Inflammatory macrophage treated with lipopolysaccharide for 4 hours (primary cell): Measurements from ENCODE around the gene RPRD1B.
A peak's percentile ranks its signal among the peaks of the same experiment; 100 is the strongest.
"Not testable (repeated sequence)": the region's sequence is repeated elsewhere in the genome, so short reads cannot be mapped to it uniquely, and the experiment has no call there.

Source experiments
- DNase-seq: peaks from one replicate; pipeline ENCODE4 v3.0.0-alpha.2; 2020

RPRD1B gene

GRCh38 chr20:38001173-38001875, 32.2 kb upstream of the RPRD1B start:
- no peak for DNase-seq

DNA sequence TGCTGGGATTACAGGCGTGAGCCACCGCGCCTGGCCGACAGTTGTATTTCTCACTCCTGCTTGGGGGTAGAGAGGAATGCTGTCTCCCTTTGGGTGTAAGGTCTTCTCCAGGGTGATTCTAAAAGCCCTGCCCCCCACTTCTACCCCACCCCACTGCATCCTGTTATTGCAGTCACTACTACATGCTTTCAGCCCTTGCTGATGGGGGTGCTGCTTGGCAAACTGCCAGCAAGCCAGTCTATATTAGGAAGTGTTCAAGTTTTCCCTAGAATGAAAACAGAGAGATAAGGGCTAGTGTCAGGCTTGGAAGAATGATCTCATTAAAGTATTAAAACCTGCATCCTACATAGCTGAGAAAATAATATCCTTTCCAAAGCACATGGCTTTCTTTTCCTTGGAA, 31.6 kb upstream of the RPRD1B start:
- no peak for DNase-seq

DNA sequence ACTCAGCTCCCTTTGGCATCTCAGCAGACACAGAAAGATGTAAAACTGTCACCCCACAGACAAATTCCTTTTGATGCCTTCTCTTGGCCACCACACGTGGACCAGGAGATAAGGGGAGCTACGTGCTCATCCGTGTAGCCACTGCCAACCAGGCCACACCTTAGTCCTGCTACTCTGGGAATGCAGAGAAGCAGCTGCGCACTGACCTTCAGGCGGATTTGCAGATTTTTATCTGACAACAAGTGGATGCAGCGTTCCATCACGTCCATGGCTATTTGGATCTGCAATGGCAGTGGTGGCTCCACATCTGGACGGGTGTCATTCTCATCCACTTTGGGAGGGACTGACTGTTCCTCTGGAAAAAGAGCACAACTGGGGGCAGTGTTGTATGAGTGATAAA, 31.1 kb upstream of the RPRD1B start:
- no peak for DNase-seq

GRCh38 chr20:38004416-38004815, 29.1 kb upstream of the RPRD1B start:
- no peak for DNase-seq

DNA sequence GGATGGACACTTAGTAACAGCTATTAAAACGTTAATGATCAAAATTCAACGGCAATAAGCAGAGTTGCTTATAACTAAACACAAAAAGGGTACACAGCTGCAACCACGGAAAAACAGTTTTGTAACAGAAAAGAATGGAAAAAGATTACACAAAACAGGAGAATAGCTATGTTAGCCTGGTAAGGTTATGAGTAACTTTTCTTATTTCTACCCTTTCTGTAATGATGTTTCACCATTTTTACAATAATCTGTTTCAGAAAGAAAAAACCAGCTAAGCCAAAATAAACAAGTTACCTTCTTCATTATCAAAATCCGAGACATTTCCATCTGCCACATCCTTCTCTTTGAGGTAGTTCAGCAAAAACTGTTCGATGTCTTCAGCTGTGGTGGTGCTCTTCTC, 27.6 kb upstream of the RPRD1B start:
- DNase-seq: no peak

- DNase-seq: no peak
These were observed 26.0 kb upstream of the RPRD1B start for GRCh38 chr20:38007526-38007925.

DNA sequence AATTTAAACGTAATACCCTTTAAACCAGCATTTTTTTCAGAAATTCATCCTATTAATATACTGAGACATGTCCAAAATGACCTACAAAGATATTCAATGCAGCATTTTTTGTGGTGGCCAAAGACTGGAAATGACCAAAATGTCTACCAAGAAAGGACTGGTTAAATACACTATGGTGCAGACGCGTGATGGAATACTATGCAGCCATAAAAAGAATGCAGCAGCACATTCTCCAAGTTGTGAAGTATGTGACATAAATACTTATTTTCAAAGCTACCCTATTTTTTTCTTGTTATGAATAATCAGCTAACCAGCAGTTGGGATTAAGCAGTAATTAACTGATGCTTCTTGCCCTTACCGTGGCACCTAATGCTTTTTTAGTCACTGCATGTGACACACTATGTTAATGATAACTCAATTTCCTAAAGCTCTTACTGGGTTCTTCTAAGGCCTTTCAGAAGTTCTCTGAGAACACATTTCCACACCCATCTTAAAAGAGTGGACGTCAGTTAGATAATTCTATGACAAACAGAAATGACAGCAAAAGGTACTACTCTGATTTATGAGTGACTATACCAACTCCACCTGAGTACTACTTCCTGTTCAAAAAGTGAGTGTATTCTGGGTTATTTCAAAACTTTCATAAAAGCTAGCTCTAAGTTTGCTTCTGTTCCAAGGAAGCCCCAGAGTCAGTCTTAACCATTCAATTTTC, 25.2 kb upstream of the RPRD1B start:
- no peak for DNase-seq

- not testable (repeated sequence) for DNase-seq
These were observed 24.1 kb upstream of the RPRD1B start for GRCh38 chr20:38009416-38009815.

GRCh38 chr20:38011696-38012095, 21.9 kb upstream of the RPRD1B start:
- DNase-seq: no peak

DNA sequence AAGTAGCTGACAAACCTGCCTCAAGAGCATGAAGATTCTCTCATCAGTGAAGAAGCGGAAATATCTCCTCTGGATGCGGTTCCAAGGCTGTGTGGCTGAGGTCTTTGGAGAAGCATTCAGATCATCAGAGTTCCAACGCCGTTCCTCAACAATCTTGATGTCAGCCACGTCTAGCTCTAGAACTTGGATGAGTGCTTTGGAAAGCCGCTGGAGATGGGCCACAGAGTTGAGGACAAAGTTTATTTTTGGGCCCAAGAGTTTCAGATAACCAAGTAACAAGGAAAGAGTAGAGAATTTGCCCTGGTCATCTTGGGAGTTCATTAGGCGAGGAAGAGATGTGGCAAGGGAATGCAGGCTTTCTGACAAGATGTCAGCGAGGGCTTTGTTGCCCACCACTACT, 21.2 kb upstream of the RPRD1B start:
- DNase-seq: no peak

- no peak for DNase-seq
These were observed 19.7 kb upstream of the RPRD1B start for GRCh38 chr20:38013887-38014286.

- no peak for DNase-seq
These were observed 15.6 kb upstream of the RPRD1B start for GRCh38 chr20:38017959-38018358.

DNA sequence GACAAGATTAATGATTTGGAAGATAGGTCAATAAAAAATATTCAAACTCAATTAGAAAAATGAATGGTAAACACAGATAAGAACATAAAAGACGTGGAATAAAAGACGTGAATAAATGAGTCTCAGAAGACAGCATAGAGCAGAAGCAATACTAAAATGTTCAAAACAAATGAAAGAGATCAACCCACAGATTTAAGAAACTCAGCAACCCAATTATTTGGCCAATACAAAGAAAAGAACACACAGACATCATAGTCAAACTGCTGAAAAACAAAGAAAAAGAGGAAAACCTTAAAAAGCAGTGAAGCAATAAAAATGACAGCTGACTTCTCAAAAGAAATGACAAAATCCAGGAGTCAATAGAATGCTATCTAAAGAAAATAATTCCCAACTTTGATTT, 15.2 kb upstream of the RPRD1B start:
- DNase-seq: no peak

DNA sequence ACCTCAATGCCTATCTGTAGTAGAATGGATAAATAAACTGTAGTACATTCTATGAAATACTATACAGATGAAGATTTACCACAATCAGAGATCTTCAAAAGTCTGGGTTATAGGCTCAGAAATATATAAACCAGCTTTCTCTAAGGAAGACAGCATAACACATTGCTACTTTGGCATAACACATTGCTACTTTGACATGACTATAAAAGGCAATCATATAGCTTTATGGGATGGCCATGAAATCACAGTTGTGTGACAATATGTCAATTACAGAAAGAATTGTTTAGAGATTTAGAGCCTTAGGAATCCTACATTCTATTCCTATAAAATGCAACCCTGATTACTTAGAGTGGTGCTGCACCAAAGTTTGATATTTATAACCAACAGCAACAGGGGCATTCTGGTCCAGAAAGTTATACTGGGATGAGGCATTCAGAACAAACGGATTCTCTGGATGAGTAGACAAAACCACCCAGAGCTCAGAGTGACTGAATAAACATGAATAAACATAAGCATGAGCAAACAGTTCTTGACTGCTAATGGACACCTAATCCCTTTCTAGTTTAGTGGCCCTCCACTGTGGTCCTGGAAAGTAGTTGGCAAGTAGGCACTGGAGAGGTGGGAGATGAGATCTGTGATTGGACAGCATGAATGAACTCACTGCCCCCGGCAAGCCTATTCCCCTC, 12.3 kb upstream of the RPRD1B start:
- DNase-seq: no peak

GRCh38 chr20:38023181-38024001, 10.2 kb upstream of the RPRD1B start:
- DNase-seq: peak; percentile 68

DNA sequence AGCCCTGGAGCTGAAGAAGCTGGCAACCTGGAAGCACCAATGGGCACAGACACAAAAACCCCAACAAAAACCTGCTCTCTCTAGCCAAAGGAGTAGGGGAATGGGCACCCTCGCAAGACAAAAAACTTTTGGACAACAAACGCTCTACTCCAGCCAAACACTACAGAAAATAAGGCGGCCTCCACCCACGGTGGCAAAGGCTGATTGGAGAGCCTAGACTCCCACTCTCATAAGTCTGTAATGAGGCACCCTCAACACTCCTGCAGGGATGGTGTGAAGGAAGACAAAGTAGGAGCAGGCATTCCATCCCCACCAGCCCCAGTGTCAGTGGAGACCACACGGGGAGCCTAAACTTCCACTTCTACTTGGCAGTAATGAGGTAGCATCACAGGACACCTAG, 9.1 kb upstream of the RPRD1B start:
- DNase-seq: no peak

DNA sequence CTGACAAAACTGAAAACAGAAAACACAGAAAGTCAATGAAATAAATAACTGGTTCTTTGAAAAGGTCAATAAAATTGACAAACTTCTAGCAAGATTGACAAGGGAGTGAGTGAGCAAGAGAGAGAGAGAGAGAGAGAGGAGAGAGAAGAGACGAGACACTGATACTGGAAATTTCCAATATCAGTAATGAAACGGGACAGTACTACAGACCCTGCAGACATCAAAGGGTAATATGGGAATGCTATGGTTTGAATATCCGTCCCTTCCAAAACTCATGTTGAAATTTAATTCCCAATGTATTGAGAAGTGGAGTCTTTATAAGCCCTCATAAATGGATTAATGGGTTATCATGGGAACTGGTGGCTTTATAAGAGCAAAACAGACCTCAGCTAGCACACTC, 4.1 kb upstream of the RPRD1B start:
- no peak for DNase-seq

DNA sequence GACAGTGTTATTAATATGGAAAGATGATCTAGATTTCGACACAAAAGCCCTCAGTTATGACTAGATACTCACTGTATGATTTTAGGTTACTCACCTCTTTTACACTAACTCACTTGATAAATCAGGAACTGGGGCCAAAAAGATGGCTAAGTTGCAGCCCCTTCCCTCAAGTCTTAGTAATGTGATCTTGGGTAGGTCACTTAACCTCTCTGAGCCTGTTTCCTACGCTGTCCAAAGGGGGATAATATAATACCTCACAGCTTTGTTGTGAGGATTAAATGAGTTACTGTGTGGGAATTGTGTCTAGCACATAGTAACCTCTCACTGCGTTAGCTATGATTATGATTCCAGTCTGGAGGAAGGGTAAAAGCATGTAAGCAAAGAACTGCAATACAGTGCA, 1.6 kb upstream of the RPRD1B start:
- no peak for DNase-seq

DNA sequence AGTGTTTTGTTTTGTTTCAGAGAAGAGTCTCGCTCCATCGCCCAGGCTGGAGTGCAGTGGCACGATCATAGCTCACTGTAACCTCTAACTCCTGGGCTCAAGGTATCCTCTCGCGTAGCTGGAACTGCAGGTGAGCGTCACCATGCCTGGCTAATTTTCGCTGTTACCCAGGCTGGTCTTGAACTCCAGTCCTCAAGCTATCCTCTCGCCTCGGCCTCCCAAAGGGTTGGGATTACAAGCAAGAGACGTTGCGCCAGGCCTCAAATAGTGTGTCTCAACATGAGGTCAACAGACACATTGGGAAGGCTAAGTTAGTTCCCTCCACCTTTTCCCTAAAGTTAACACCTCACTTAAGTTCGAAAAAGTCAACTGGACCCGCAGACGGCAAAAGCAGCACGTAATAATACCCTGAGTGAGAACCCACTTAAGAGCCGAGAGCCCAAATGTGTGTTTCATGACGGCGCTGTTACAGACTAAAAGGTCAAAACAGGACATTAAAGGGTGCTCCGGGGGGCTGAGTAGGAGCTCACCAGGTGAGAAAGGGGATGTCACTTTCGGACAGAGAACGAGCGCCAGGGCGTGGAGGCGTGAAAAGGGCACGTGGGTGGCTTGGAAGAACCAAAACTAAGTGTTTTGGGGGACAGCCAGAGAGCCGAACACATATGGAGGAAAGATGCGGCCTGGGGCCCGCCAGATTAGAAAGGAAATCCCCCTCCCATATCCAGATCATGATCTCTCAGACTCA, 789 bp upstream of the RPRD1B start:
- peak; percentile 52 for DNase-seq

DNA sequence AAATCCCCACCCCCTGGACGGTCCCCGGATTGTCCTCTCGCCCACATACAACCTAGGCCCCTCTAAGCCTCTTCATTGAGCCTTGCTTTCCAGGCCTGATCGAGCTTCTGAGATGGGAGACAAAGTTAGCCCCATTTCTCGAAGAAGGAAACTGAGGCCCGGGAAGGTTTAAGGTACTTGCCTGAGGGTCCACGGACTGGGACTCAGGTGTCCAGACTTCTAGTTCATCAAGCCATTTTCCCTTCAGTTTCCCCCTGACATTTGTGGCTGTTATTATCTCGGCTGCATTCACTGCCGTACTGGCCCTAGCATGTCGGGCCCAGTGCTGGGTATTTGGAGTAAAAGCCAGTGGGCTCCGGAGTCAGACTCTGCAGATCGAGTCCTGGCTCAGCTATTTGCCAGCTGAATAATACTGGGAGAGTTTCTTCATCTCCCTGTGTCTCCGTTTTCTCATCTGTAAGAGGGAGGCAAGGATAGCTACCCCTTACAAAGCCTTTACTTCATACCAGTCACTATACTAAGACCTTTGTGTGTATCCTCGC, 633 bp downstream of the RPRD1B start:
- no peak for DNase-seq

- DNase-seq: no peak
These were observed 1.4 kb downstream of the RPRD1B start for GRCh38 chr20:38034961-38035360.

- DNase-seq: peak; percentile 32
These were observed 2.8 kb downstream of the RPRD1B start for GRCh38 chr20:38036366-38036765.
